LNCAP (cell line): ENCODE measurements around the gene RAVER1.

Source experiments
- TF ChIP-seq, protein P1 (sequence below): fragments of 450-650 bp; IDR thresholded peaks from 2 replicates; pipeline ENCODE4 v1.5.1; 2017; ENCODE audit warnings: mild to moderate bottlenecking

Gene RAVER1

DNA sequence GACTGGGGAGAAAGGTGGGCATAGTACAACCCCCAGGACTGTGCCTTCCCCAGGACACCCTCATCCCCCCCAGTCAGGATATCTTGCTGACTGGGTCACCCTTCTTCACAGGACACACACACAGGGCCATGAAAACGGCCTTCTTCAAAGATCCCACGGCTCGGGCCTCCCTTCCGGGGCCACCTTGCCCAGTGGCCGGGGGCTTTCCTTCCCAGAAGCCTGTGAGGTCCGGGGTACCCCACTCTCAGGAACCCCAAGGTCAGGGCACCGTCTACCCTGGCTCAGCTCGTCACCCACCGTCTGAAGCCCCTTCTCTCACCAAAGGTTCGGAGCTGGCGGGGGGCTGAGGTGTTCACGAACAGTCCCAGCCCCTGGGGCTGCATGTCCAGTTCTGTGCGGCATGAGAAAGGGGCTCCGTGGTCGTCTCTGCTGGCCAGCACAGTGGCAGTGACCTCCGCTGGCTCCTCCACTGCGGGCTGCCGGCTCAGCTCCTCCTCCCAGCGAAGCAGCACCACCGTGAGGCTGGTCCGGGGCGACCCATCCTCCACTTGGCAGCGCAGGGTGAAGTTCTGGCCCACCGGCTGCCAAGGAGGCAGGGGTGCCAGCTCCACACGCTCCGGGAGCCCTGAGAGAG lies 2.1 kb upstream of the RAVER1 start:
- TF ChIP-seq, protein P1, sequence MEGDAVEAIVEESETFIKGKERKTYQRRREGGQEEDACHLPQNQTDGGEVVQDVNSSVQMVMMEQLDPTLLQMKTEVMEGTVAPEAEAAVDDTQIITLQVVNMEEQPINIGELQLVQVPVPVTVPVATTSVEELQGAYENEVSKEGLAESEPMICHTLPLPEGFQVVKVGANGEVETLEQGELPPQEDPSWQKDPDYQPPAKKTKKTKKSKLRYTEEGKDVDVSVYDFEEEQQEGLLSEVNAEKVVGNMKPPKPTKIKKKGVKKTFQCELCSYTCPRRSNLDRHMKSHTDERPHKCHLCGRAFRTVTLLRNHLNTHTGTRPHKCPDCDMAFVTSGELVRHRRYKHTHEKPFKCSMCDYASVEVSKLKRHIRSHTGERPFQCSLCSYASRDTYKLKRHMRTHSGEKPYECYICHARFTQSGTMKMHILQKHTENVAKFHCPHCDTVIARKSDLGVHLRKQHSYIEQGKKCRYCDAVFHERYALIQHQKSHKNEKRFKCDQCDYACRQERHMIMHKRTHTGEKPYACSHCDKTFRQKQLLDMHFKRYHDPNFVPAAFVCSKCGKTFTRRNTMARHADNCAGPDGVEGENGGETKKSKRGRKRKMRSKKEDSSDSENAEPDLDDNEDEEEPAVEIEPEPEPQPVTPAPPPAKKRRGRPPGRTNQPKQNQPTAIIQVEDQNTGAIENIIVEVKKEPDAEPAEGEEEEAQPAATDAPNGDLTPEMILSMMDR = no peak

DNA sequence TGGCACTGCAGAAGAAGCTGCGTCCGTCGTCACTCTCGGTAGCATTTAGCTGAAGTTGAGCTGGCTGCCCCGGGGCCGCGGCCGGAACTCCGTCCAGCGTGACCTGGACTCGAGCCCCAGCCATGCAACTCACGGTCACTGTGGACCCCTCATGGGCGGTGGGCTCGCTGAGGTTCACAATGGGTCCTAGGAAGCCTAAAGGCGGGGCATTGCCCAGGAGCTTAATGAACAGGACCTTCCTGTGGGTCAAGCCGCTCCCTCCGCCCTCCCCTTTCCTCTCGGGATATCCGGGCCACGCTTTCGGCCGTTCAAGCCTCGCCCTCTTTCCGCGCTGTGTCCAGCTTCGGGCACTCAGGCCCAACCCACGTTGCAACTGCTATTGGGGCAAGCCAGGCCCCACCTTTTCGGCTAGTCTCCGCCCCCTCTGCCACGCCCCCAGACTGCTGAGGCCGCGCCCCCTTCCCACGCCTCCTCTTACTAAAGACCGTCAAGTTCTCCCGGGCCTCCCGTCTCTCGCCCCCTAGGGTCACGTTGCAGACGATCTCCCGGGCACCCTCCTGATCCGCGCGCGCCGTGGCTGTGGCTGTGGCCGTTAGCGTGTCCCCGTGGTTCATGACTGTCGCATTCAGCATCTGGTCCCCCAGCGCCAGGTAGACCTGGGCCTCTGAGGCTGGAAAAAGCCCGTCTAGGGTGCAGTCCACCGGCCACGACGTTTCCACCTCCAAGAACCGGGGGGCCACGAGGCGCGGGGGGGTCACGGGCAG lies 1.4 kb upstream of the RAVER1 start:
- TF ChIP-seq, protein P1 = no peak

DNA sequence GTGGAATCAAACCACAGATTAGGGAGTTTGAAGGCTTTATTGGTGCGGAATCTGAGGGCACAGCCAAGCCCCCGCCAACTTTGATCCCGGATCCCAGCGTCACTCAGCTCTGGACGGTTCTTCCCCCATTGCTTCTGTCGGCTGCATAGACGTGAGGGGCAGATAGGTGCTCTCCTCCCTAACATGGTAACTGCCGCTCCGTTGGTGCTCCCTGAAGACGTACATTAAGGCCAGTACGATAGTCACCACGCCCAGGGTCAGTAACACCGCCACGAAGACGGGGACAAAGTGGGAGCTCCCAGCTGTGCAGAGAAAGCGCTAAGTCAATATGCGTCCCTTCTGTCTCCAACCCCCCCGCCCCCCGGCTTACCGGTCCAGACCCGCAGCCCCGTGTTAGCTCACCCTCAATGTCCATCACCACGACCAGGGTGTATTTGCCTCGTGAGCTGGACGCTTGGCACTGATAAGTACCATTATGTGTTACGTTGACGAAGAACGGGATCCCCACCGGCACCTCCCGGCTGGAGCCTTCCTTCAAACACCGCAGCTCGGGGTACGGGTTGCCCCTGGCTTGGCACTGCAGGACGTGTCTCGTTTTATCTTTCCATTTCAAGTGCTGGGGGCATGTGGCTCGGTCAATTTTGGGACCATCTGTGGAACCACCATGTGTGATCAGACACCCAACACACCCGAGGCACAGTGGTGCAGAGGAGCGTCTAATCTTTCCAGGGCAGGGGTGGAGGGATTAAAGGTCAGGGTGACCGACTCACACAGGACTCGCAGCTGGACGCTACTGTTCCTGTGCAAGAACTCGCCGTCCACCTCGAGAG lies 644 bp upstream of the RAVER1 start:
- TF ChIP-seq, protein P1 = no peak

DNA sequence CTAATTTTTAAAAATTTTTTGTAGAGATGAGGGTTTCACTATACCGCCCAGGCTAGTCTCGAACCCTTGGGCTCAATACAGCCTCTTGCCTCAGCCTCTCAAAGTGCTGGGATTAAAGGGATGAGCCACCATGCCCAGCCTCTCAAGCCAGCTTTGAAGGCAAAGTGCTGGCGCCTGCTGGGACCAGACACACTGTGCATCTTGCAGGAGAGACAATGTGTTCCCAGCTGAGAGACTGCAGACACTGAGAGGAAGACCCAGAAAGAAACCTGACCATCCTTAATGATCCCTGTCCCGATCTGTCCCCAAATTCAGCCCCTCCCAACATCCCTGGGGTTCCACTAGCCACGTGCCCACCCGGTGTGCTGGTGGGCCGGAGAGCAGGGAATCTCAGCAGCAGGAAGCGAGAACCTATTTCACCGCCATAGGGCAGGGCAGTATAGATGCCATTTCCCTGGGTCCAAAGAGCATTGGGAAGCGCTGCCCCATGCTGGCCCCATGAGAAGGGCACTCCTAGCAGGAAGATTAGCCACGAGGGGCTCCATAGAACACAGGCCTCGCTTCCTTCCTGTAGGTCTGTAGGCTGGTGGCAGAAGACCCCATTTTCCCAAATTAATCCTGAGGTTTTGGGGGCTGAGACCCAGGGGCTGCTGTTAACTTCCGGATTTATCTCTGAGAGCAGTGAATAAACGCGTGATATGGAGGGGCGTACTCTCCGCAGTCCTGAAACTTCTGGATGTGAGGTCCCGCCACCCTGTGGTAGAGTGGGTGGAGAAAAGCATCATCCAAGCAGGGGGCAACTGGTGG lies 968 bp downstream of the RAVER1 start:
- TF ChIP-seq, protein P1 = no peak

DNA sequence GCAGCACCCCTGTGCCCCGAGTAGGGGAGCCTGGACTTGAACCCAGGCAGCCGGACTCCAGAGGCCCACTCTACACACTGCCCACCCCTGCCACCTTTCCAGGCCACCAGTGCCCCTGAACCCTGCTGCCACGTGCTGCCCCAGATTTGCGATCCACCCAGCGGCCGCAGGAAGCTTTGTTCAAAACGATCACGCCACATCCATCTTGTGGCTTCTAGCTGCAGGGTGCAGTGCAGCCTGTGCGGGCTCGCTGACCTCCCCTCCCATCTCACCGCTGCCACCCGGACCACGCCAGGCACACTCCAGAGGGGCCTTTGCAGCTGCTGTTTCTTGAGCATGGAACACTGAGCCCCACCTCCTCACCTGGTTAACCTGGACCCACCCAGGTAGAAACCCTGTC lies 3.8 kb downstream of the RAVER1 start:
- TF ChIP-seq, protein P1 = no peak

DNA sequence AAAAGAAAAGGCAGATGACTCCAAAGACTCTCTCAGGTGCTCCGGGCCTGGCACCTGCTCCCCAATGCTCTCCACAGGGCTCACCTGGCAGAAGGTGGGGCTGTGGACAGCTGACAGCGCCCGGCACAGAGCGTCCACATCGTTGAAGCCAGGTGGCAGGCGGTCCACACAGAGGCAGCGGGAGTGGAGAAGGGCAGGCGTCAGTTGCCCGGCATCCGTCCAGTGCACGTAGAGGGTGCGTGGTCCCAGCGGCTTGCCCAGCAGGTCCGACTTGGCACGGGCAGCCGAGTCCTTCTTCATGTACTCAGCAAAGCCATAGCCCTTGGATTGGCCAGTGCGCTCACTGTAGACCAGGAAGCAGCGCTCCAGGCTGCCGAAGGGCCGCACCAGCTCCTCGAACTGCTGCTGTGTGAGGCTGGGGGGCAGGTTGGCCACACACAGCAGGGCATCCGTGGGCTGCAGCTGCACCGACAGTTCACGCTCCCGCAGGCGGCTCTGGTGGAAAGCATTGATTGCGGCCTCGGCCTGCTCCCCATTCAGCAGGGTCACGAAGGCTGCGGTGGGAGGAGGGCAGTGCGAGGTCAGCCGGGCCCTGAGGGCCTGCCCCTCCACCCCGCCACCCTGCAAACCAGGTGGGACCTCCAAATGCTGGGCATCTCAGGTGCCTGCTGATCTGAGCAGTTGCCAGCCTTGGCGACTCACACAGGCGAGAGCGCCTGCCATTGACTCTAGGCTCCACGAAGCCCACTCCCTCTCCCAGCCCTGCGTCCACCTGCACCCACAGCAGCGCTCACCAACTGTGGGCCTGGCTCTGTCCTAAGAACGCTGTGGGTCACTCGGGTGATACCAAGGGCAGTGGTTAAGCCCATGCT lies 4.5 kb downstream of the RAVER1 start:
- TF ChIP-seq, protein P1 = no peak
